ENCODE measurements around the gene TOM1L2. TPM values are rescaled to one million over a fixed set of nuclear protein-coding genes. Genes with fewer than 3 reads are reported as not detected.

TOM1L2 gene
- total RNA-seq, result 10 to 100 TPM; 32.3 to 39.1 (median 36.4) TPM

- Histone ChIP-seq H3K27me3 (no peaks in the 10 kb centered on the region), H3K36me3 (no peaks in the 10 kb centered on the region), H3K4me3 (peak within 1 kb of the TSS; percentile 84 to 98 (median 96)), H3K9me3 (no peaks in the 10 kb centered on the region), H3K4me1 (peaks cover 0 to 12% of the 10 kb centered on the region in 2 donors), H3K27ac (peak within 1 kb of the TSS; percentile 98)
- DNase-seq (ENCODE audit: low spot score in 2 of 2), result peak; percentile 100
- intact Hi-C loops (cut with DNase I; ENCODE audit: low total_unique reads), result no loop called here
- peak; percentile 65 to 91 (median 80) for TF ChIP-seq POLR2AphosphoS5 (IDR thresholded peaks at IDR 0.05)
- peak in 2 of 3 donors; percentile 12 to 24 for TF ChIP-seq CTCF (IDR thresholded peaks at IDR 0.05)
- TF ChIP-seq POLR2A (IDR thresholded peaks at IDR 0.05), result peak; percentile 90
Observed at GRCh38 chr17:17972126-17972951, at the start of gene TOM1L2, which contains the start of gene DRC3. Gene TOM1L2 (minus strand): TSS chr17:17972400. CDS start chr17:17972313, 87 bp downstream. Gene DRC3 (plus strand): TSS chr17:17972862. CDS start chr17:17977599, 4,737 bp downstream.

GRCh38 chr17:18021372-18021771 lies 49.2 kb upstream of the TOM1L2 start:
- no peak for DNase-seq (ENCODE audit: low spot score in 2 of 2)
- Histone ChIP-seq H3K4me1 (peaks cover 0 to 9% of the 10 kb centered on the region in 2 donors), H3K27ac (no peak overlapping the region), H3K27me3 (no peaks in the 10 kb centered on the region), H3K9me3 (no peaks in the 10 kb centered on the region), H3K4me3 (no peak overlapping the region), H3K36me3 (no peaks in the 10 kb centered on the region)
- no peak for TF ChIP-seq POLR2A (IDR thresholded peaks at IDR 0.05)
- TF ChIP-seq POLR2AphosphoS5 (IDR thresholded peaks at IDR 0.05), result no peak
- no peak for TF ChIP-seq CTCF (IDR thresholded peaks at IDR 0.05)
- intact Hi-C loops (cut with DNase I; ENCODE audit: low total_unique reads), result no loop called here

GRCh38 chr17:18020971-18021370 lies 48.8 kb upstream of the TOM1L2 start:
- Histone ChIP-seq H3K27ac (no peak overlapping the region), H3K4me3 (no peak overlapping the region), H3K27me3 (no peaks in the 10 kb centered on the region), H3K36me3 (no peaks in the 10 kb centered on the region), H3K4me1 (peaks cover 0 to 9% of the 10 kb centered on the region in 2 donors), H3K9me3 (no peaks in the 10 kb centered on the region)
- no peak for TF ChIP-seq CTCF (IDR thresholded peaks at IDR 0.05)
- no peak for TF ChIP-seq POLR2A (IDR thresholded peaks at IDR 0.05)
- no peak for TF ChIP-seq POLR2AphosphoS5 (IDR thresholded peaks at IDR 0.05)
- DNase-seq (ENCODE audit: low spot score in 2 of 2), result no peak
- intact Hi-C loops (cut with DNase I; ENCODE audit: low total_unique reads), result no loop called here

- H3K27ac ChIP-seq, result no peak overlapping the region
- no peaks in the 10 kb centered on the region for H3K36me3 ChIP-seq
- intact Hi-C loops (cut with DNase I; ENCODE audit: low total_unique reads), result no loop called here
- no peaks in the 10 kb centered on the region for H3K27me3 ChIP-seq
- H3K9me3 ChIP-seq, result no peaks in the 10 kb centered on the region
- peaks cover 0 to 9% of the 10 kb centered on the region in 2 donors for H3K4me1 ChIP-seq
- no peak for TF ChIP-seq POLR2A (IDR thresholded peaks at IDR 0.05)
- no peak for TF ChIP-seq POLR2AphosphoS5 (IDR thresholded peaks at IDR 0.05)
- TF ChIP-seq CTCF (IDR thresholded peaks at IDR 0.05), result no peak
- H3K4me3 ChIP-seq, result no peak overlapping the region
- no peak for DNase-seq (ENCODE audit: low spot score in 2 of 2)
Observed at GRCh38 chr17:18019838-18020154, 47.6 kb upstream of the TOM1L2 start.

- intact Hi-C loops (cut with DNase I; ENCODE audit: low total_unique reads), result no loop called here
- no peak overlapping the region for H3K27ac ChIP-seq
- H3K4me3 ChIP-seq, result no peak overlapping the region
- H3K27me3 ChIP-seq, result no peaks in the 10 kb centered on the region
- no peaks in the 10 kb centered on the region for H3K36me3 ChIP-seq
- DNase-seq (ENCODE audit: low spot score in 2 of 2), result no peak
- TF ChIP-seq POLR2A (IDR thresholded peaks at IDR 0.05), result no peak
- no peak for TF ChIP-seq CTCF (IDR thresholded peaks at IDR 0.05)
- no peak for TF ChIP-seq POLR2AphosphoS5 (IDR thresholded peaks at IDR 0.05)
- H3K9me3 ChIP-seq, result no peaks in the 10 kb centered on the region
- peaks cover 0 to 9% of the 10 kb centered on the region in 2 donors for H3K4me1 ChIP-seq
Observed at GRCh38 chr17:18018411-18018921, 46.3 kb upstream of the TOM1L2 start.

All from breast epithelium (tissue), 4 donors.